Activated CD4-positive, alpha-beta T cell treated with anti-CD3 and anti-CD28 coated beads for 48 hours (primary cell): ENCODE measurements around the gene ARL3.
A peak's percentile ranks its signal among the peaks of the same experiment; 100 is the strongest.

Experiments used
- DNase-seq: peaks from one replicate; pipeline ENCODE4 v3.0.0-alpha.2; 2020

Gene ARL3

GRCh38 chr10:102649797-102650654 lies 64.2 kb downstream of the ARL3 start:
- no peak for DNase-seq

GRCh38 chr10:102648889-102649796 lies 65.1 kb downstream of the ARL3 start:
- peak; percentile 52 for DNase-seq

GRCh38 chr10:102648269-102648888 lies 65.8 kb downstream of the ARL3 start:
- DNase-seq, result no peak

- DNase-seq, result no peak
These were observed 66.5 kb downstream of the ARL3 start for GRCh38 chr10:102647443-102648268.

- DNase-seq, result peak; percentile 78
These were observed 67.4 kb downstream of the ARL3 start for GRCh38 chr10:102646610-102647442.

GRCh38 chr10:102645741-102646609 lies 68.2 kb downstream of the ARL3 start:
- DNase-seq, result peak; percentile 83

GRCh38 chr10:102645388-102645740 lies 68.8 kb downstream of the ARL3 start:
- DNase-seq, result peak; percentile 56

- DNase-seq, result peak; percentile 86
These were observed 69.4 kb downstream of the ARL3 start for GRCh38 chr10:102644646-102645387.

- peak; percentile 73 for DNase-seq
These were observed 70.0 kb downstream of the ARL3 start, which contains the start of gene TRIM8 for GRCh38 chr10:102644066-102644645. TSS of gene TRIM8 (plus strand) at chr10:102644479. CDS start at chr10:102644618, 139 bp downstream.

GRCh38 chr10:102643336-102644065 lies 70.7 kb downstream of the ARL3 start:
- DNase-seq, result peak; percentile 67

GRCh38 chr10:102642736-102643335 lies 71.4 kb downstream of the ARL3 start:
- peak; percentile 53 for DNase-seq

GRCh38 chr10:102641880-102642735 lies 72.1 kb downstream of the ARL3 start:
- peak; percentile 98 for DNase-seq

- no peak for DNase-seq
These were observed 72.8 kb downstream of the ARL3 start for GRCh38 chr10:102641402-102641801.

GRCh38 chr10:102639537-102639936 lies 74.7 kb downstream of the ARL3 start:
- no peak for DNase-seq

GRCh38 chr10:102635377-102635776 lies 78.8 kb downstream of the ARL3 start:
- no peak for DNase-seq

- no peak for DNase-seq
These were observed 79.5 kb downstream of the ARL3 start for GRCh38 chr10:102634686-102635085.

GRCh38 chr10:102633848-102634247 lies 80.3 kb downstream of the ARL3 start:
- no peak for DNase-seq
